Osteoblast (primary cell): ENCODE data around the gene ZC3H12C. TPM values are rescaled to one million over a fixed set of nuclear protein-coding genes. Genes with fewer than 3 reads are reported as not detected.
"Not testable (repeated sequence)": the region's sequence is repeated elsewhere in the genome, so short reads cannot be mapped to it uniquely, and the experiment has no call there.

Source experiments
- DNase-seq: peaks from one replicate; pipeline ENCODE4 v3.0.0; 2011; ENCODE audit warnings: low spot score, mixed read lengths; ENCODE audit not compliant: insufficient read length; ENCODE audit errors: missing footprints
- H2AFZ ChIP-seq: 2 replicates; pipeline ENCODE4 v1.6.0; 2011; ENCODE audit warnings: mild to moderate bottlenecking, low read length
- H3K27ac ChIP-seq: 2 replicates; pipeline ENCODE4 v1.5.1; 2011; ENCODE audit warnings: mild to moderate bottlenecking, low read depth, low read length, moderate library complexity
- H3K27me3 ChIP-seq: 2 replicates; pipeline ENCODE4 v1.6.0; 2012; ENCODE audit warnings: mild to moderate bottlenecking, control low read depth, inconsistent platforms, low read length, moderate library complexity; ENCODE audit not compliant: insufficient read depth
- H3K36me3 ChIP-seq: 2 replicates; pipeline ENCODE4 v1.5.1; 2011; ENCODE audit warnings: mild to moderate bottlenecking, low read length, control low read depth, moderate library complexity; ENCODE audit not compliant: insufficient read depth
- H3K4me1 ChIP-seq: 2 replicates; pipeline ENCODE4 v1.5.1; 2011; ENCODE audit warnings: mild to moderate bottlenecking, low read length, control low read depth, moderate library complexity; ENCODE audit not compliant: insufficient read depth
- H3K4me2 ChIP-seq: 2 replicates; pipeline ENCODE4 v1.6.0; 2011; ENCODE audit warnings: mild to moderate bottlenecking, low read length; ENCODE audit not compliant: insufficient read depth
- H3K4me3 ChIP-seq: fragments of 200-600 bp; sonication (generic); 3 replicates; pipeline ENCODE4 v1.5.1; 2012; ENCODE audit warnings: mild to moderate bottlenecking, low read length, inconsistent platforms; ENCODE audit not compliant: insufficient read depth
- H3K79me2 ChIP-seq: 2 replicates; pipeline ENCODE4 v1.6.0; 2012; ENCODE audit warnings: mild to moderate bottlenecking, low read length, control low read depth, inconsistent platforms; ENCODE audit not compliant: insufficient read depth
- H3K9me3 ChIP-seq: 2 replicates; pipeline ENCODE4 v1.5.1; 2011; ENCODE audit warnings: low read depth, low read length, control low read depth
- H4K20me1 ChIP-seq: 2 replicates; pipeline ENCODE4 v1.6.0; 2012; ENCODE audit warnings: mild to moderate bottlenecking, low read length, control low read depth; ENCODE audit not compliant: insufficient read depth
- total RNA-seq: library from RNA; depleted of rRNA; stranded (reverse); fragments of >200 nt; gene quantifications from 2 replicates; pipeline ENCODE4 v1.2.3, GENCODE V29; 2012
- TF ChIP-seq, protein P1 (sequence below): IDR thresholded peaks from 2 replicates; pipeline ENCODE4 v1.5.1; 2011; ENCODE audit warnings: mild to moderate bottlenecking, low read depth, low read length, moderate library complexity; ENCODE audit errors: extremely low read depth

Gene ZC3H12C
- total RNA-seq, 1 donor, result 10.5 TPM

DNA sequence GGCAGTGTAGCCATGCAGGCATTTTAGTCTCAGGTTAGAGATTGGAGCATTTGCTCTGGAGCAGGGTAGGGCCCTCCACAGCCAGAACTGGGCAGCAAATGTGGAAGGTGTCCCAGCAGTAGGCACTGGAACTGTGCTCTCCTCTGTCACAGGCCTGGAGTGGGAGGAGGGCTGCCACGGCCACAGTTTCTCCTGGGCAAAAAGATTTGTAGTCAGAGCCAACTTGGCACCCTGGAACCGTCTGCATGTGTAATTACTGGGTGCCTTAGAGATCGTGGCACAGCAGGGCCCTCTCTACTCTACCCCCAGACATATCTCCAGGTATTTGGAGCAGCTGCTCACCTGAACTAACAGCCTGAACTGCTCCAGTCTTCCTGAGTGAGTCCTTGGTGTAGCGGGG lies 93.7 kb downstream of the ZC3H12C start:
- Histone ChIP-seq H3K4me2 (no peak overlapping the region), H3K9me3 (no peaks in the 10 kb centered on the region), H3K4me1 (peaks cover 9% of the 10 kb centered on the region), H3K79me2 (no peaks in the 10 kb centered on the region), H3K27ac (no peak overlapping the region), H2AFZ (no peak overlapping the region), H3K36me3 (no peaks in the 10 kb centered on the region), H3K4me3 (no peak overlapping the region), H4K20me1 (no peaks in the 10 kb centered on the region), H3K27me3 (no peaks in the 10 kb centered on the region)
- TF ChIP-seq, protein P1, sequence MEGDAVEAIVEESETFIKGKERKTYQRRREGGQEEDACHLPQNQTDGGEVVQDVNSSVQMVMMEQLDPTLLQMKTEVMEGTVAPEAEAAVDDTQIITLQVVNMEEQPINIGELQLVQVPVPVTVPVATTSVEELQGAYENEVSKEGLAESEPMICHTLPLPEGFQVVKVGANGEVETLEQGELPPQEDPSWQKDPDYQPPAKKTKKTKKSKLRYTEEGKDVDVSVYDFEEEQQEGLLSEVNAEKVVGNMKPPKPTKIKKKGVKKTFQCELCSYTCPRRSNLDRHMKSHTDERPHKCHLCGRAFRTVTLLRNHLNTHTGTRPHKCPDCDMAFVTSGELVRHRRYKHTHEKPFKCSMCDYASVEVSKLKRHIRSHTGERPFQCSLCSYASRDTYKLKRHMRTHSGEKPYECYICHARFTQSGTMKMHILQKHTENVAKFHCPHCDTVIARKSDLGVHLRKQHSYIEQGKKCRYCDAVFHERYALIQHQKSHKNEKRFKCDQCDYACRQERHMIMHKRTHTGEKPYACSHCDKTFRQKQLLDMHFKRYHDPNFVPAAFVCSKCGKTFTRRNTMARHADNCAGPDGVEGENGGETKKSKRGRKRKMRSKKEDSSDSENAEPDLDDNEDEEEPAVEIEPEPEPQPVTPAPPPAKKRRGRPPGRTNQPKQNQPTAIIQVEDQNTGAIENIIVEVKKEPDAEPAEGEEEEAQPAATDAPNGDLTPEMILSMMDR, result no peak
- peak; percentile 31 for DNase-seq

DNA sequence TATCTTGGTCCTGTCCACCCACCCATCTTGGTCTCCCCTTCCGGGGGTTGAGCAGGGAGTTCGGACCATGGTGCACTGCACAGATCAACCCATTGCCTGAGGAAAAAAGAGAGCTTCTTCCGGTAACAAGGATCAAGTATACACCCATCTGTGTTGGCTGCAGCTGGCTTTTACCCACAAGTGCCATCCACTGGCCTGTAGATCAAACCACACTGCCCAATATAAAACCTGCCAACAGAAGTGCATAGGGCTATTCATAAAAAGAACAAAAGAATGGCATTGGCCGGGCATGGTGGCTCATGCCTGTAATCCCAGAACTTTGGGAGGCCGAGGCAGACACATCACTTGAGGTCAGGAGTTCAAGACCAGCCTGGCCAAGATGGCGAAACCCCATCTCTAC lies 94.5 kb downstream of the ZC3H12C start:
- Histone ChIP-seq H3K4me2 (no peak overlapping the region), H3K27me3 (no peaks in the 10 kb centered on the region), H3K9me3 (no peaks in the 10 kb centered on the region), H3K36me3 (no peaks in the 10 kb centered on the region), H4K20me1 (no peaks in the 10 kb centered on the region), H3K4me3 (no peak overlapping the region), H3K27ac (no peak overlapping the region), H3K4me1 (peaks cover 9% of the 10 kb centered on the region), H3K79me2 (no peaks in the 10 kb centered on the region), H2AFZ (no peak overlapping the region)
- TF ChIP-seq, protein P1, result no peak
- DNase-seq, result no peak

DNA sequence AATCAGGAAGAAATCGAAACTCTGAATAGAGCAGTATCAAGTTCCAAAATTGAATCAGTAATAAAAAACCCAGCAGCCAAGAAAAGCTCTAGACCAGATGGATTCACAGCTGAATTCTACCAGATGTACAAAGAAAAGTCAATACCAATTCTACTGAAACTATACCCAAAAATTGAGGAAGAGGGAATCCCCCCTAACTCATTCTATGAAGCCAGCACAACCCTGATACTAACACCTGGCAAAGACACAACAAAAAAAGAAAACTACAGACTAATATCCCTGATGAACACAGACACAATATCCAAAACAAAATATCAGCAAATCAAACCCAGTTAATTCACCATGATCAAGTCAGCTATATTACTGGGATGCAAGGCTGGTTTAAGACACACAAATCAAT lies 97.7 kb downstream of the ZC3H12C start:
- H3K27me3 ChIP-seq, result no peaks in the 10 kb centered on the region
- no peak for DNase-seq
- no peaks in the 10 kb centered on the region for H4K20me1 ChIP-seq
- H3K27ac ChIP-seq, result no peak overlapping the region
- H3K4me2 ChIP-seq, result no peak overlapping the region
- H3K4me3 ChIP-seq, result no peak overlapping the region
- H2AFZ ChIP-seq, result no peak overlapping the region
- TF ChIP-seq, protein P1, result no peak
- peaks cover 18% of the 10 kb centered on the region for H3K4me1 ChIP-seq
- no peaks in the 10 kb centered on the region for H3K36me3 ChIP-seq
- no peaks in the 10 kb centered on the region for H3K9me3 ChIP-seq
- no peaks in the 10 kb centered on the region for H3K79me2 ChIP-seq

DNA sequence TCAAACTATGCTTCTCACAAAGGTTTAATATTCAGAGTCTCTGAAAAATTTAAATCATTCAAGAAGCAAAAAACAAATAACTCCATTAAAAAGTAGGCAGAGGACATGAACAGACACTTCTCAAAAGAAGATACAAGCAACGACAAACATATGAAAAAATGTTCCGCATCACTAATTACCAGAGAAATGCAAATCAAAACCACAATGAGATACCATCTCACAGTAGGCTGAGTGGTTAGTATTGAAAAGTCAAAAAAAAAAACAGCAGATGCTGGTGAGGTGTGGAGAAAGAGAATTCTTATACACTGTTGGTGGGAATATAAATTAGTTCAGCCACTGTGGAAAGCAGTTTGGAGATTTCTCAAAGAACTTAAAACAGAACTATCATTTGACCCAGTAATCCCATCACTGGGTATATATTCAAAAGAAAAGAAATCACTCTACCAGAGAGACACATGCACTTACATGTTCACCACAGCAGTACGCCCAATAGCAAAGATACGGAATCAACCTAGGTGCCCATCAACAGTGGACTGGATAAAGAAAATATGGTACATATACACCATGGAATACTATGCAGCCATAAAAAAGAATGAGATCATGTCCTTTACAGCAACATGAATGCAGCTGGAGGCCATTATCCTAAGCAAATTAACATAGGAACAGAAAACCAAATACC lies 99.6 kb downstream of the ZC3H12C start:
- not testable (repeated sequence) for H3K9me3 ChIP-seq, H3K79me2 ChIP-seq, H3K27me3 ChIP-seq, H3K4me3 ChIP-seq, H3K27ac ChIP-seq, H3K36me3 ChIP-seq, H4K20me1 ChIP-seq, DNase-seq, H3K4me2 ChIP-seq, H2AFZ ChIP-seq
- peaks cover 25% of the 10 kb centered on the region for H3K4me1 ChIP-seq

DNA sequence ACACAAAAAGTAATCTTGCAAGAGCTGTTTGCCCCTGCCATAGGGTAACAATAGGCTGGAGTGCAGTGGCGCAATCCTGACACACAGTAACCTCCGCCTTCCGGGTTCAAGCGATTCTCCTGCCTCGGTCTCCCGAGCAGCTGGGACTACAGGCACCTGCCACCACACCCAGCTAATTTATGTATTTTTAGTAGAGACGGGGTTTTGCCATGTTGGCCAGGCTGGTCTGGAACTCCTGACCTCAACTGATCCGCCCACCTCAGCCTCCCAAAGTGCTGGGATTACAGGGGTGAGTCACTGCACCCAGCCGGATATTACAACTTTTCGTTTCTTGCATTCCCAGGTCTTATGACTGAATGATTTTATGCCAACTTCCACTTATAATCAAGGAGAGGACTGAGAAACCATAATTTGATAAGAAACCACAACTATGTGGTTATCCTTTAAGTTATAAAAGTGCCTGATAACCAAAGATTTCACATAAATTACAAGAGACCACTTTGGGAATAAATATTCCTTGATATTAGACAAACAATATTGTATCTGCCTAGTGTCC lies 101.1 kb downstream of the ZC3H12C start:
- peaks cover 25% of the 10 kb centered on the region for H3K4me1 ChIP-seq
- not testable (repeated sequence) for H4K20me1 ChIP-seq, H3K36me3 ChIP-seq, H3K9me3 ChIP-seq, H3K4me3 ChIP-seq, H2AFZ ChIP-seq, H3K79me2 ChIP-seq, H3K27me3 ChIP-seq
- peak overlapping the region; percentile 4 for H3K4me2 ChIP-seq
- peak; percentile 42 for DNase-seq
- peak overlapping the region; percentile 56 for H3K27ac ChIP-seq
